Nephron (organoid): Measurements from ENCODE around the gene NPW.

Experiments used
- H3K27ac Mint-ChIP-seq, 3 experiments: 2 replicates each; pipeline ENCODE4 v1.8.0; 2020; ENCODE audit warnings: mixed read lengths in 3 of 3, mild to moderate bottlenecking in 2 of 3, moderate library complexity in 1 of 3
- H3K27me3 Mint-ChIP-seq: 2 replicates; pipeline ENCODE4 v1.8.0; 2021; ENCODE audit warnings: low read depth, mild to moderate bottlenecking, moderate library complexity, mixed read lengths
- H3K36me3 Mint-ChIP-seq: 2 replicates; pipeline ENCODE4 v1.8.0; 2020; ENCODE audit warnings: low read depth, mixed read lengths
- H3K4me1 Mint-ChIP-seq: 2 replicates; pipeline ENCODE4 v1.8.0; 2020; ENCODE audit warnings: mixed read lengths
- H3K4me3 Mint-ChIP-seq, 3 experiments: 2 replicates each; pipeline ENCODE4 v1.8.0; 2020; ENCODE audit warnings: mild to moderate bottlenecking in 3 of 3, mixed read lengths in 3 of 3, moderate library complexity in 2 of 3
- H3K9me3 Mint-ChIP-seq: 2 replicates; pipeline ENCODE4 v1.8.0; 2020; ENCODE audit warnings: mixed read lengths
- TF ChIP-seq, protein P1 (sequence below), 3 experiments: fragments of 200-600 bp; sonication (generic); IDR thresholded peaks; one replicate each; pipeline ENCODE4 v1.5.0; 2021; ENCODE audit warnings: antibody characterized with exemption in 3 of 3; ENCODE audit not compliant: unreplicated experiment in 3 of 3

Gene NPW

DNA sequence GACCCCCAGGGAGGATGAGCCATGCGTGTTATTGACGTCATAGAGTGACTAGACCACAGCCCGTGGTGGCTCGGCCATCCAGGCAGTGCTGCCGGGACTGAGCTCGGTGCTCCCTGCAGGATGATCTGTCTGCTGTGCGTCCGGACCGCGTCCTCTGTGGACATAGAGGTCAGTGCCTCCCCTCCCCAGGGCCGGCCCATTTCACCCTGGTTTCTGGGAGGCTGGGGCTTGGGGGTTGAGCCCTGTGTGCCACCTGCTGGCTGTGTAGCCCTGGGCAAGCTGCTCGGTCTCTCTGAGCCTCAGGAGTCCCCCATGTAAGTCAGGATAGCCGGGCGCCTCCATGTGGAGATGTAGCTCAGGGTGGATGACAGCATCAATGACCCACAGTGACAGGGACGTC, 36.5 kb downstream of the NPW start:
- peaks cover 4% of the 10 kb centered on the region for H3K27me3 Mint-ChIP-seq
- peaks cover 23% of the 10 kb centered on the region for H3K36me3 Mint-ChIP-seq
- no peaks in the 10 kb centered on the region for H3K9me3 Mint-ChIP-seq
- H3K4me1 Mint-ChIP-seq, result no peaks in the 10 kb centered on the region
- TF ChIP-seq, protein P1, sequence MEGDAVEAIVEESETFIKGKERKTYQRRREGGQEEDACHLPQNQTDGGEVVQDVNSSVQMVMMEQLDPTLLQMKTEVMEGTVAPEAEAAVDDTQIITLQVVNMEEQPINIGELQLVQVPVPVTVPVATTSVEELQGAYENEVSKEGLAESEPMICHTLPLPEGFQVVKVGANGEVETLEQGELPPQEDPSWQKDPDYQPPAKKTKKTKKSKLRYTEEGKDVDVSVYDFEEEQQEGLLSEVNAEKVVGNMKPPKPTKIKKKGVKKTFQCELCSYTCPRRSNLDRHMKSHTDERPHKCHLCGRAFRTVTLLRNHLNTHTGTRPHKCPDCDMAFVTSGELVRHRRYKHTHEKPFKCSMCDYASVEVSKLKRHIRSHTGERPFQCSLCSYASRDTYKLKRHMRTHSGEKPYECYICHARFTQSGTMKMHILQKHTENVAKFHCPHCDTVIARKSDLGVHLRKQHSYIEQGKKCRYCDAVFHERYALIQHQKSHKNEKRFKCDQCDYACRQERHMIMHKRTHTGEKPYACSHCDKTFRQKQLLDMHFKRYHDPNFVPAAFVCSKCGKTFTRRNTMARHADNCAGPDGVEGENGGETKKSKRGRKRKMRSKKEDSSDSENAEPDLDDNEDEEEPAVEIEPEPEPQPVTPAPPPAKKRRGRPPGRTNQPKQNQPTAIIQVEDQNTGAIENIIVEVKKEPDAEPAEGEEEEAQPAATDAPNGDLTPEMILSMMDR (IDR thresholded peaks at IDR 0.05; ENCODE audit: unreplicated experiment in 3 of 3), result no peak
- no peak overlapping the region for H3K27ac Mint-ChIP-seq
- no peak overlapping the region for H3K4me3 Mint-ChIP-seq

DNA sequence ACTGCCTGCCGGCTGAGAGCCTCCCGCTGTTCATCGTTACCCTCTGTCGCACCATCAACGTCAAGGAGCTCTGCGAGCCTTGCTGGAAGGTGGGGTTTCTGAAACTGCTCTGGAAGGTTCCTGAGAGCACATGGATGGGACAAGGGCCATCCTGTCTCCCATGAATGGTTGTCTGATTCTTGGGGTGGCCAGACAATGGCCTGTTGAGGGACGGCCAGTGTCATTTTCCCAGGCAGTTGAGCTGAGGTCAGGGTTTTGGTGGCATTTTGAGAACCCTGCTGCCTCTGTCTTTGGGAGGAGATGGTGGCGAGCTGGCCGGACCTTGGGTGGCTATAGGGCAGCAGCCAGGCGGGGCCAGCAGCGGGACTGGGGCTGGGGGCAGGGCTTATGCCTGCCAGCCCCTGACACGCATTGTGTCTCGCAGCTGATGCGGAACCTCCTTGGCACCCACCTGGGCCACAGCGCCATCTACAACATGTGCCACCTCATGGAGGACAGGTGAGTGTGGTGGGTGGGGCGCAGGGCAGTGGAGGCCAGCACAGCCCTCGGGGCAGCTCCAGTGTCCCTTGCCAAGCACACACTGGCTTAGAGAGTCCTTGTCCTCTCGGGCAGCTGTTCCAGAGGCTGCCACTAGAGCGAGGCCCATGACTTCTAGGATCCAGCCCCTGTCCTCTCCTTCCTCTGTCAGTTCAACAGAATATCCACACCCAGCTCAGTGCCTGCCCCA, 37.3 kb downstream of the NPW start:
- TF ChIP-seq, protein P1 (IDR thresholded peaks at IDR 0.05; ENCODE audit: unreplicated experiment in 3 of 3), result peak; percentile 31 to 50 (median 42)
- Mint-ChIP-seq H3K9me3 (no peaks in the 10 kb centered on the region), H3K4me1 (no peaks in the 10 kb centered on the region), H3K27ac (peak overlapping the region in 2 of 3 experiments; percentile 28 to 41), H3K36me3 (peaks cover 18% of the 10 kb centered on the region), H3K4me3 (no peak overlapping the region), H3K27me3 (peaks cover 4% of the 10 kb centered on the region)

DNA sequence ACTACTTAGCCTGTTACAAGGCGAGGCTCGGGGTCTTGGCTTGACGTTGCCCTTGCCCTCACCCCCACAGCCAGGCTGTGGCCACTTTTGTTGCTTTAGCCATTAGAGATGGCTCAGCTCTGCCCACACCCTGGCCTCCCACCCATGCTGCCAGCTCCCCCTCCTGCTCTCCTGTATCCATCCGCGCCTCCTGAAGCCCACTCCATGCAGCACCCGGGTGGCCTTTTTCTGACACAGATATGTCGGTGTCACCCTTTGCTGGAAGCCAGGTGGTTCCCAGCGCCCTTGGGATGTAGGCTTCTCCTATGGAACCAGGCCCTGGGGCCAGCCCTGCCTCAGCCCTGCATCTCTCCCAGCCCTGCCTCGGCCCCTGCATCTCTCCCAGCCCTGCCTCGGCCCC, 37.9 kb downstream of the NPW start:
- H3K4me1 Mint-ChIP-seq, result no peaks in the 10 kb centered on the region
- H3K4me3 Mint-ChIP-seq, result no peak overlapping the region
- peak overlapping the region in 2 of 3 experiments; percentile 28 to 41 for H3K27ac Mint-ChIP-seq
- peaks cover 16% of the 10 kb centered on the region for H3K36me3 Mint-ChIP-seq
- TF ChIP-seq, protein P1 (IDR thresholded peaks at IDR 0.05; ENCODE audit: unreplicated experiment in 3 of 3), result no peak
- H3K9me3 Mint-ChIP-seq, result no peaks in the 10 kb centered on the region
- H3K27me3 Mint-ChIP-seq, result peaks cover 4% of the 10 kb centered on the region

DNA sequence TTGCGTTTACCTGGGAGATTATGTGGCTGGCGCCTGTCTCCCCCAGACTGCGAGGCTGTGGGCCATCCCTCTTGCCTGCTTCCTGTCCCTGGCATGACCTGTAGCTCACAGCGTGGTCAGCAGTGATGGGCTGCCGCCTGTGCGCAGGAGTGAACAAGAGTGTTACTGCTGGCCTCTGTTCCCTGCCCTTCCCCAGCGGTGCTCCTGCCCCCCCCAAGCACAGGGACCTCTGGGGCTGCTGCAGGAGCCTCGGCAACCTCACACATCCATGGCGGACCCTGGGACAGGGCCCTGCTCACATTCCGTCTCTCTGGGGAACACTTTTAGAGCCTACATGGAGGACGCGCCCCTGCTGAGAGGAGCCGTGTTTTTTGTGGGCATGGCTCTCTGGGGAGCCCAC, 38.8 kb downstream of the NPW start:
- no peaks in the 10 kb centered on the region for H3K9me3 Mint-ChIP-seq
- no peak overlapping the region for H3K4me3 Mint-ChIP-seq
- H3K27ac Mint-ChIP-seq, result peak overlapping the region; percentile 15 to 64 (median 48)
- H3K27me3 Mint-ChIP-seq, result peaks cover 4% of the 10 kb centered on the region
- H3K4me1 Mint-ChIP-seq, result no peaks in the 10 kb centered on the region
- peaks cover 11% of the 10 kb centered on the region for H3K36me3 Mint-ChIP-seq
- TF ChIP-seq, protein P1 (IDR thresholded peaks at IDR 0.05; ENCODE audit: unreplicated experiment in 3 of 3), result no peak

DNA sequence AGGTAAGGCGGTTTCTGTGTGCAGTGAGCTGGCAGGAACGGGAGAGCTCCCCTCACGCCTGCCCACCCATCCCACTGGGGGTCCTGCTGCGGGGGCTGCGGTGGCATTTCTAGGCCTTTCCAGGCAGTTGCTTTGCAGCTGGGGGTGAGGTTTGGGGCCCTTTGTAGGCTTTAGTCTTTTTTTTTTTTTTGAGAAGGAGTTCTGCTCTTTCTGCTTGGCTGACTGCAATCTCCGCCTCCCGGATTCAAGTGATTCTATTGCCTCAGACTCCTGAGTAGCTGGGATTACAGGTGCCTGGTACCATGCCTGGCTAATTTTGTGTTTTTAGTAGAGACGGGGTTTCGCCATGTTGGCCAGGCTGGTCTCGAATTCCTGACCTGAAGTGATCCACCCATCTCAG, 39.3 kb downstream of the NPW start:
- TF ChIP-seq, protein P1 (IDR thresholded peaks at IDR 0.05; ENCODE audit: unreplicated experiment in 3 of 3), result no peak
- Mint-ChIP-seq H3K9me3 (no peaks in the 10 kb centered on the region), H3K4me1 (no peaks in the 10 kb centered on the region), H3K36me3 (peaks cover 12% of the 10 kb centered on the region), H3K4me3 (no peak overlapping the region), H3K27me3 (peaks cover 4% of the 10 kb centered on the region), H3K27ac (peak overlapping the region in 2 of 3 experiments; percentile 48 to 64)

DNA sequence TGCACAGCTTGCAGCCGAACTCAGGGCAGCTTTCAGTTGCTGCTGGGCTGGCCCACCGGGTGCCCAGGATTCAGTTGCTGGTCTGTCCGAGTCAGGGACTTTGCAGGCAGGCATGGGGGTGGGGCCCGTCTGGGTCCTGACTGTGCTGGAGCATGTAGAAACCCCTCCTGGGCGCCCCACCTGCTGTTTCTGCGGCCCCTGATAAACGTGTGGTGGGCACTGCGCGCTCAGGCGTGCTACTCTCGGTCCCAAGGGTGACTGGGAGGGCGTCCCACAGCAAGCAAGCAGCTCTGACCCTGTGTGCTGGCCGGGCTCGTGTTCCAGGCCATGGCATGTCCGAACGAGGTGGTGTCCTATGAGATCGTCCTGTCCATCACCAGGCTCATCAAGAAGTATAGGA, 40.8 kb downstream of the NPW start:
- Mint-ChIP-seq H3K27me3 (peaks cover 4% of the 10 kb centered on the region), H3K36me3 (peaks cover 12% of the 10 kb centered on the region), H3K4me3 (no peak overlapping the region), H3K9me3 (no peaks in the 10 kb centered on the region), H3K4me1 (no peaks in the 10 kb centered on the region), H3K27ac (no peak overlapping the region)
- TF ChIP-seq, protein P1 (IDR thresholded peaks at IDR 0.05; ENCODE audit: unreplicated experiment in 3 of 3), result no peak
